ENCODE measurements around the gene PCID2.

The PCID2 gene

GRCh38 chr13:113151745-113152690 is 56.5 kb downstream of the PCID2 start:
- no peak overlapping the region for H3K27ac ChIP-seq
- TF ChIP-seq ZFX (IDR thresholded peaks at IDR 0.05; ENCODE audit: borderline replicate concordance) (no peak), CTCF (IDR thresholded peaks at IDR 0.05) (no peak)

- no peak overlapping the region for H3K27ac ChIP-seq
- TF ChIP-seq ZFX (IDR thresholded peaks at IDR 0.05; ENCODE audit: borderline replicate concordance) (no peak), CTCF (IDR thresholded peaks at IDR 0.05) (no peak)
Measured at GRCh38 chr13:113150550-113151365, 57.7 kb downstream of the PCID2 start.

DNA sequence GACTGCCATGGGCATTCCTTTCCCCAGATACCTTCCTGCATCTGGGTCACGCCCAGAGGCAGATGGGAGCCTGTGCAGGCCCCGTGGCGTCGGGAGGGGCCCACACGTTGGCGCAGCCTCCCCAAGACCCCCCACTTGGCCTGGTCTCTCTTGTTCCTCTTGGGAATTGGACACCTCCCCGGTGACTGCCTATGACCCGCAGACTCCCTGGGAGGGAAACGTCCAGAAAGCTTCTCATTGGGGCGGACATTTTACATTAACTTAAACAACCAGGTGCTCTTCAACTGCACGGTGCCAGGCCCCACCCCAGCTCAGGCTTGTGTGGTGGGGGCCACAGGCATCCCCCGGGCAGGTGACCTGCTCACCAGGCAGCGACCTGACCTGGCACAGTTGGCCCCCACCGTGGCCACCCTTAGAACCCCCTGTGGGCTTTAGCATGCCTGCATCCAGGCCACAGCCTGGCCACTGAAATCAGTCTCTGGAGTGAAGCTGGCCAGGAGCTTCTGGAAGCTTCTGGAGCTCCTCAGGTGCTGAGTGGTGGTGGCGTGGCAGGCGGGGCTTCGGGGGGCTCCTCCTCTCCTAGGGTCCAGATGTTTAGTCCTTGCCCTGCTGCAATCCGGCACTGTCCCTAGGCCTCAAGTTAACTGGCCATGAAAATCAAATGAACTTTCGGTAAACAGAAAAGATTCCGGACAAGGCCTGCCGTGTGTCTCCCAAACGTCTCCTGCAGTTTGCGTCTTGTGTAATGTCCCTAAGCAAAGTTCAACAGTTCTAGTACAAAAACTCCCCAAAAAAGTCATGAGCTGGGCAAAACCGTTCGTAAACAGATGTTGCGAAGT is 58.5 kb downstream of the PCID2 start:
- no peak overlapping the region for H3K27ac ChIP-seq
- TF ChIP-seq ZFX (IDR thresholded peaks at IDR 0.05; ENCODE audit: borderline replicate concordance) = no peak
- no peak for TF ChIP-seq CTCF (IDR thresholded peaks at IDR 0.05)

- TF ChIP-seq ZFX (IDR thresholded peaks at IDR 0.05; ENCODE audit: borderline replicate concordance) (no peak), CTCF (IDR thresholded peaks at IDR 0.05) (no peak)
- no peak overlapping the region for H3K27ac ChIP-seq
Measured at GRCh38 chr13:113148940-113149503, 59.4 kb downstream of the PCID2 start.

DNA sequence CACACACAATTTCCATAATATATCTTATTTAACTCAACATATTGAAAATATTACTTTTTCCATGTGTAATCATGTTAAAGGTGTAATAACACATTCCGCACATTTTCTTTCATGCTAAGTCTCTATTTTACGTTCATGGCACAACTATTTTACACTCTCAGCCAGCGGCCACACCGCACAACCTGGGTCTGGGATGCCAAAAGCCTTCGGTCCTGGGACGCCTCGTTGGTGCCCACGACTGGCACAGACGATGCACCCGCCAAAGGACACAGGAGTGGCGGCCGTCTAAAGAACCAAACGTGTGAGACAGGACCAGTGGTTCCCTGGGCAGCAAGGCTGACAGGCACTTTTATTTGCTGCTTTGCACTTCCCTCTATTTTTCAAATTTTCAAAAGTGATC is 60.1 kb downstream of the PCID2 start:
- no peak overlapping the region for H3K27ac ChIP-seq
- TF ChIP-seq CTCF (IDR thresholded peaks at IDR 0.05) (no peak), ZFX (IDR thresholded peaks at IDR 0.05; ENCODE audit: borderline replicate concordance) (no peak)

GRCh38 chr13:113147206-113147605 is 61.3 kb downstream of the PCID2 start:
- TF ChIP-seq ZFX (IDR thresholded peaks at IDR 0.05; ENCODE audit: borderline replicate concordance) = no peak
- TF ChIP-seq CTCF (IDR thresholded peaks at IDR 0.05) = no peak
- H3K27ac ChIP-seq = no peak overlapping the region

All from 22Rv1 (cell line).